Right forelimb (tissue), 1 donor: Measurements from ENCODE around the gene FHIT.

Experiments
- DNase-seq: peaks from one replicate; pipeline ENCODE4 v3.0.0-alpha.2; 2018

FHIT gene

GRCh38 chr3:60250810-60251209 lies 1000.4 kb downstream of the FHIT start:
- DNase-seq = no peak

- DNase-seq = no peak
These were observed 1001.0 kb downstream of the FHIT start for GRCh38 chr3:60250206-60250605.

GRCh38 chr3:60246361-60246760 lies 1004.9 kb downstream of the FHIT start:
- DNase-seq = no peak

- DNase-seq = no peak
These were observed 1007.8 kb downstream of the FHIT start for GRCh38 chr3:60243456-60243855.

GRCh38 chr3:60240492-60240891 lies 1010.8 kb downstream of the FHIT start:
- no peak for DNase-seq

- DNase-seq = no peak
These were observed 1012.7 kb downstream of the FHIT start for GRCh38 chr3:60238550-60238949.

GRCh38 chr3:60229502-60229901 lies 1021.8 kb downstream of the FHIT start:
- no peak for DNase-seq

GRCh38 chr3:60228823-60229222 lies 1022.4 kb downstream of the FHIT start:
- DNase-seq = no peak

- DNase-seq = no peak
These were observed 1024.3 kb downstream of the FHIT start for GRCh38 chr3:60226912-60227311.

- no peak for DNase-seq
These were observed 1025.4 kb downstream of the FHIT start for GRCh38 chr3:60225848-60226247.

- DNase-seq = no peak
These were observed 1030.5 kb downstream of the FHIT start for GRCh38 chr3:60220768-60221167.

GRCh38 chr3:60219501-60219900 lies 1031.8 kb downstream of the FHIT start:
- no peak for DNase-seq

- no peak for DNase-seq
These were observed 1033.9 kb downstream of the FHIT start for GRCh38 chr3:60217156-60217911.

GRCh38 chr3:60216462-60217075 lies 1034.7 kb downstream of the FHIT start:
- DNase-seq = no peak

GRCh38 chr3:60215946-60216345 lies 1035.3 kb downstream of the FHIT start:
- DNase-seq = peak; percentile 42

GRCh38 chr3:60207905-60208304 lies 1043.3 kb downstream of the FHIT start:
- DNase-seq = no peak

- DNase-seq = no peak
These were observed 1045.0 kb downstream of the FHIT start for GRCh38 chr3:60206206-60206605.

GRCh38 chr3:60202052-60202726 lies 1049.1 kb downstream of the FHIT start:
- DNase-seq = no peak

GRCh38 chr3:60199306-60199705 lies 1051.9 kb downstream of the FHIT start:
- DNase-seq = no peak

GRCh38 chr3:60198179-60198720 lies 1053.0 kb downstream of the FHIT start:
- DNase-seq = no peak

GRCh38 chr3:60192297-60193114 lies 1058.7 kb downstream of the FHIT start:
- no peak for DNase-seq

GRCh38 chr3:60190073-60190472 lies 1061.2 kb downstream of the FHIT start:
- DNase-seq = no peak

- no peak for DNase-seq
These were observed 1061.9 kb downstream of the FHIT start for GRCh38 chr3:60189304-60189703.
